Measurements from ENCODE around the gene UCN.
"Not testable (repeated sequence)": the region's sequence is repeated elsewhere in the genome, so short reads cannot be mapped to it uniquely, and the experiment has no call there.

The UCN gene

GRCh38 chr2:27308359-27308881 is at the start of gene UCN:
TSS of gene UCN (minus strand) at chr2:27308445. CDS start at chr2:27307895, 550 bp downstream.
- no peak within 1 kb of the TSS for H3K4me3 ChIP-seq (ENCODE audit: low read length)
- DNase-seq (ENCODE audit: low read depth), result peak; percentile 65
- TF ChIP-seq CTCF (IDR thresholded peaks at IDR 0.05; ENCODE audit: insufficient read depth, low read depth, low read length, missing control alignments), result no peak

- peak within 1 kb of the TSS; percentile 99 for H3K4me3 ChIP-seq (ENCODE audit: low read length)
- DNase-seq (ENCODE audit: low read depth), result peak; percentile 98
- no peak for TF ChIP-seq CTCF (IDR thresholded peaks at IDR 0.05; ENCODE audit: insufficient read depth, low read depth, low read length, missing control alignments)
Measured at GRCh38 chr2:27356382-27357181, 48.3 kb upstream of the UCN start, which contains the start of gene GTF3C2. TSS of gene GTF3C2 (minus strand) at chr2:27356764. CDS start at chr2:27343554, 13,210 bp downstream.

- TF ChIP-seq CTCF (IDR thresholded peaks at IDR 0.05; ENCODE audit: insufficient read depth, low read depth, low read length, missing control alignments), result no peak
- peak overlapping the region; percentile 99 for H3K4me3 ChIP-seq (ENCODE audit: low read length)
- peak; percentile 53 for DNase-seq (ENCODE audit: low read depth)
Measured at GRCh38 chr2:27356056-27356381, 47.8 kb upstream of the UCN start.

GRCh38 chr2:27354597-27354927 is 46.3 kb upstream of the UCN start:
- no peak overlapping the region for H3K4me3 ChIP-seq (ENCODE audit: low read length)
- DNase-seq (ENCODE audit: low read depth), result no peak
- no peak for TF ChIP-seq CTCF (IDR thresholded peaks at IDR 0.05; ENCODE audit: insufficient read depth, low read depth, low read length, missing control alignments)

- peak; percentile 47 for DNase-seq (ENCODE audit: low read depth)
- no peak for TF ChIP-seq CTCF (IDR thresholded peaks at IDR 0.05; ENCODE audit: insufficient read depth, low read depth, low read length, missing control alignments)
- H3K4me3 ChIP-seq (ENCODE audit: low read length), result no peak overlapping the region
Measured at GRCh38 chr2:27353762-27354596, 45.7 kb upstream of the UCN start.

- H3K4me3 ChIP-seq (ENCODE audit: low read length), result not testable (repeated sequence)
Measured at GRCh38 chr2:27353386-27353761, 45.1 kb upstream of the UCN start.

GRCh38 chr2:27351802-27352598 is 43.8 kb upstream of the UCN start:
- no peak for TF ChIP-seq CTCF (IDR thresholded peaks at IDR 0.05; ENCODE audit: insufficient read depth, low read depth, low read length, missing control alignments)
- H3K4me3 ChIP-seq (ENCODE audit: low read length), result no peak overlapping the region
- no peak for DNase-seq (ENCODE audit: low read depth)

More at GRCh38 chr2:27353386-27353761, 45.1 kb upstream of the UCN start:
- not testable (repeated sequence) for DNase-seq (ENCODE audit: low read depth)

Measured in epithelial cell of esophagus (primary cell).